Measurements from ENCODE around the gene USP43.

DNA sequence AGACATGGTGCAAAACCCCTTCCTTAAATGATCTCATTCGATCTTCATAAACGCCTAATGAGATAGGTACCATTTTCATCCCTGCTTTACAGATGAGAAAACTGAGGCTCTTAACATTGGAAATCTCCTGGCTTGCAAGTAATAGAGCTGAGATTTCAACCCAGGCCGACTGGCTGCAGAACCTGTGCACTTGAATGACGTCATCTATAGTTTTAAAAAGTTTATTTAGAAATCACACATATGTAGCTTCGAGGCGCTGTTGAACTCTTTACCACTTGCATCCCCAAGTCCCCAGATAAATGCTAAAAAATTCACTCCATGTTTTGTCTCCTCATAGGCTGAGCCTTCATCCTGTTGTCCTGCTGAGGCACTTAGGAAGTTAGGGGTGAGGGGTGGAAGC, 38.9 kb upstream of the USP43 start:
- TF ChIP-seq CTCF (optimal IDR thresholded peaks at IDR 0.05 in 1 of 3, IDR thresholded peaks at IDR 0.05 in 1 of 3, conservative IDR thresholded peaks at IDR 0.05 in 1 of 3; ENCODE audit: extremely low read depth in 1 of 3, insufficient read depth in 2 of 3, low read length in 3 of 3): no peak
- TF ChIP-seq EZH2 (IDR thresholded peaks at IDR 0.05; ENCODE audit: low read length): no peak

All from keratinocyte (primary cell).